ENCODE measurements around the gene AGAP2. TPM values are rescaled to one million over a fixed set of nuclear protein-coding genes. Genes with fewer than 3 reads are reported as not detected.
"Not testable (repeated sequence)": the region's sequence is repeated elsewhere in the genome, so short reads cannot be mapped to it uniquely, and the experiment has no call there.

The AGAP2 gene
- total RNA-seq, 1 experiment from 2014 or later: 0.57 TPM

GRCh38 chr12:57775563-57776246 lies 37.2 kb upstream of the AGAP2 start:
- no peaks in the 10 kb centered on the region for H3K27me3 Mint-ChIP-seq (ENCODE audit: unreplicated experiment)
- intact Hi-C loops (cut with micrococcal nuclease; ENCODE audit: unreplicated experiment): no loop called here
- H3K4me1 Mint-ChIP-seq (ENCODE audit: low read depth, unreplicated experiment): peaks cover 7% of the 10 kb centered on the region
- BruUV-seq (replicated peaks): no TSS peak
- no peaks in the 10 kb centered on the region for H3K9me3 Mint-ChIP-seq (ENCODE audit: low read depth, unreplicated experiment)
- no peak for DNase-seq
- H3K4me3 Mint-ChIP-seq (ENCODE audit: low read depth, unreplicated experiment): no peak overlapping the region
- H3K36me3 Mint-ChIP-seq (ENCODE audit: insufficient read depth, unreplicated experiment): peaks cover 45% of the 10 kb centered on the region
- H3K27ac Mint-ChIP-seq (ENCODE audit: unreplicated experiment): no peak overlapping the region
- no peak for TF ChIP-seq CTCF (IDR thresholded peaks at IDR 0.05; ENCODE audit: unreplicated experiment)
- CTCF ChIA-PET: interaction anchor here (0.7 kb wide), 1 partner anchor 35 kb away, joined by 3 read pairs; no protein-coding TSS in a partner anchor

- DNase-seq: no peak
- H3K4me1 Mint-ChIP-seq (ENCODE audit: low read depth, unreplicated experiment): peaks cover 8% of the 10 kb centered on the region
- CTCF ChIA-PET: interaction anchor here (0.7 kb wide), 1 partner anchor 36 kb away, joined by 3 read pairs; no protein-coding TSS in a partner anchor
- no peak for TF ChIP-seq CTCF (IDR thresholded peaks at IDR 0.05; ENCODE audit: unreplicated experiment)
- H3K9me3 Mint-ChIP-seq (ENCODE audit: low read depth, unreplicated experiment): no peaks in the 10 kb centered on the region
- BruUV-seq (replicated peaks): no TSS peak
- peaks cover 46% of the 10 kb centered on the region for H3K36me3 Mint-ChIP-seq (ENCODE audit: insufficient read depth, unreplicated experiment)
- H3K27ac Mint-ChIP-seq (ENCODE audit: unreplicated experiment): no peak overlapping the region
- no peaks in the 10 kb centered on the region for H3K27me3 Mint-ChIP-seq (ENCODE audit: unreplicated experiment)
- no peak overlapping the region for H3K4me3 Mint-ChIP-seq (ENCODE audit: low read depth, unreplicated experiment)
- intact Hi-C loops (cut with micrococcal nuclease; ENCODE audit: unreplicated experiment): no loop called here
Observed at GRCh38 chr12:57775044-57775443, 36.5 kb upstream of the AGAP2 start.

- H3K9me3 Mint-ChIP-seq (ENCODE audit: low read depth, unreplicated experiment); CTCF ChIA-PET; H3K4me3 Mint-ChIP-seq (ENCODE audit: low read depth, unreplicated experiment); DNase-seq; BruUV-seq (replicated peaks); H3K27ac Mint-ChIP-seq (ENCODE audit: unreplicated experiment); H3K4me1 Mint-ChIP-seq (ENCODE audit: low read depth, unreplicated experiment); H3K27me3 Mint-ChIP-seq (ENCODE audit: unreplicated experiment); intact Hi-C loops (cut with micrococcal nuclease; ENCODE audit: unreplicated experiment): not testable (repeated sequence)
- H3K36me3 Mint-ChIP-seq (ENCODE audit: insufficient read depth, unreplicated experiment): peaks cover 46% of the 10 kb centered on the region
Observed at GRCh38 chr12:57774634-57775033, 36.1 kb upstream of the AGAP2 start.

GRCh38 chr12:57772429-57773322 lies 34.1 kb upstream of the AGAP2 start, which contains the start of gene EEF1AKMT3:
Gene EEF1AKMT3, plus strand, starts transcription at chr12:57772614. Its CDS starts 111 bp downstream, at chr12:57772725.
- TF ChIP-seq CTCF (IDR thresholded peaks at IDR 0.05; ENCODE audit: unreplicated experiment): no peak
- peaks cover 8% of the 10 kb centered on the region for H3K4me1 Mint-ChIP-seq (ENCODE audit: low read depth, unreplicated experiment)
- peaks cover 40% of the 10 kb centered on the region for H3K36me3 Mint-ChIP-seq (ENCODE audit: insufficient read depth, unreplicated experiment)
- intact Hi-C loops (cut with micrococcal nuclease; ENCODE audit: unreplicated experiment): no loop called here
- H3K27me3 Mint-ChIP-seq (ENCODE audit: unreplicated experiment): no peaks in the 10 kb centered on the region
- no TSS peak for BruUV-seq (replicated peaks)
- CTCF ChIA-PET: interaction anchor here (0.8 to 1.0 kb wide), 3 partner anchors 10 to 16 kb away, joined by 3 to 6 read pairs (median 3); partner anchors contain the start of gene TSFM
- peak; percentile 70 for DNase-seq
- no peaks in the 10 kb centered on the region for H3K9me3 Mint-ChIP-seq (ENCODE audit: low read depth, unreplicated experiment)
- peak within 1 kb of the TSS; percentile 84 for H3K4me3 Mint-ChIP-seq (ENCODE audit: low read depth, unreplicated experiment)
- peak within 1 kb of the TSS; percentile 93 for H3K27ac Mint-ChIP-seq (ENCODE audit: unreplicated experiment)
